Upper lobe of left lung (tissue), 4 donors: ENCODE measurements around the gene PRDM4.

ENCODE experiments used
- CTCF ChIP-seq, 6 experiments: fragments of 450-650 bp in 4 of 6; fragments of 200-600 bp in 2 of 6; sonication (generic) in 2 of 6; IDR thresholded peaks; one replicate each; pipeline ENCODE4 v1.5.1; 2016 to 2019; ENCODE audit warnings: antibody characterized with exemption in 6 of 6
- EP300 ChIP-seq, 4 donors: sonication (generic); formaldehyde crosslinking; IDR thresholded peaks; one replicate each; pipeline ENCODE4 v1.5.1; 2017; ENCODE audit warnings: antibody characterized with exemption in 4 of 4, control low read depth in 2 of 4
- POLR2AphosphoS5 ChIP-seq, 2 donors: sonication (generic); formaldehyde crosslinking; IDR thresholded peaks; one replicate each; pipeline ENCODE4 v1.5.1; 2017; ENCODE audit warnings: antibody characterized with exemption in 2 of 2

DNA sequence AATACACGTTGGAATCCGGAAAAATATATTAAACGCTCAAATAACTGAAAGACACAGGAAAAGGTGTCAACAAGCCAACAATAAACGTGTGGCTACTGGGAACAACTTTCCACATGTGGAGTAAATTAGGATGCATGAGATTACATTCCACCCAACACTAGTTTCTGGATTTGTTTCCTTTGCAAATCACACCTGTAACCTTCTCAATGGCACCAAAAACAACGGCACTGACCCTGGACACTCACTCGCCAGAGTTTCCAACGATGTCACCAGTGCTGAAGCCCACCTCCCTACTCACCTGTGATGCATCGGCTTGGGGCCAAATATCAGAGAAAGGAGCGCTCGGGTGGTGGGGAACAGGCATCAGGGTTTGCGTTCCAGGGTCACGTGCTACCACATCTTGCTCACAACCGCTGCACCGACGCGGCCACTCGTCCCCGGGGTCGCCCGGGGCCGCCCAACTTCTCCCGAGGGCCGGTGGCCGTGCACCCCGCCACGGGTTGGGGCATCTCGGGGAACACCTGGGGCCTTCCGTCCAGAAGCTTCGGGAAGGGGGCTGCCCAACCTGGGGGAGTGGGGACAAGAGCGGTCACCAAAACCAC, 629 bp downstream of the PRDM4 start:
- TF ChIP-seq CTCF (IDR thresholded peaks at IDR 0.05) (no peak), POLR2AphosphoS5 (IDR thresholded peaks at IDR 0.05) (no peak), EP300 (IDR thresholded peaks at IDR 0.05) (no peak)
